Measurements from ENCODE around the gene BORA. TPM values are rescaled to one million over a fixed set of nuclear protein-coding genes. Genes with fewer than 3 reads are reported as not detected.

Gene BORA
- total RNA-seq, 4 donors from 2014 or later = 1.1 to 6.0 (median 2.9) TPM

- WGBS, 2 donors = 63 to 74% methylated on average over 3 of the region's 3 CpGs
Observed at GRCh38 chr13:72798817-72799216, 71.1 kb downstream of the BORA start.

GRCh38 chr13:72804301-72804700, 76.6 kb downstream of the BORA start:
- intact Hi-C loops (cut with DNase I; ENCODE audit: low total_unique reads) = no loop called here
- DNase-seq (ENCODE audit: low spot score in 2 of 2) = no peak
- TF ChIP-seq POLR2A (IDR thresholded peaks at IDR 0.05) (no peak), CTCF (IDR thresholded peaks at IDR 0.05) (no peak)
- 89 to 96% methylated on average over 1 of the region's 1 CpG for WGBS, 2 donors
- no peak overlapping the region for H3K4me3 ChIP-seq (ENCODE audit: low read depth, poor library complexity, severe bottlenecking)

More at GRCh38 chr13:72798817-72799216, 71.1 kb downstream of the BORA start:
- TF ChIP-seq CTCF (IDR thresholded peaks at IDR 0.05) = no peak
- TF ChIP-seq POLR2A (IDR thresholded peaks at IDR 0.05) = no peak
- DNase-seq (ENCODE audit: low spot score in 2 of 2) = no peak
- H3K4me3 ChIP-seq (ENCODE audit: low read depth, poor library complexity, severe bottlenecking) = no peak overlapping the region
- intact Hi-C loops (cut with DNase I; ENCODE audit: low total_unique reads) = loop anchor here (10.0 kb wide), 1 partner anchor 916 kb away; no protein-coding TSS in a partner anchor

Other genes starting within 250 kb of the BORA start
- gene MZT1, start 294 bp upstream of the BORA start, total RNA-seq = 1 to 10 TPM; 3.0 to 8.2 (median 6.1) TPM
- 10 to 100 TPM; 20.7 to 24.9 (median 23.8) TPM for gene DIS3, start 54.0 kb downstream of the BORA start, total RNA-seq
- 10 to 100 TPM; 11.4 to 21.1 (median 13.5) TPM for gene PIBF1, start 54.2 kb downstream of the BORA start, total RNA-seq

All from lower leg skin (tissue), 4 donors.